ENCODE data around the gene ADGRG2. TPM values are rescaled to one million over a fixed set of nuclear protein-coding genes. Genes with fewer than 3 reads are reported as not detected.

ADGRG2 gene, protein sequence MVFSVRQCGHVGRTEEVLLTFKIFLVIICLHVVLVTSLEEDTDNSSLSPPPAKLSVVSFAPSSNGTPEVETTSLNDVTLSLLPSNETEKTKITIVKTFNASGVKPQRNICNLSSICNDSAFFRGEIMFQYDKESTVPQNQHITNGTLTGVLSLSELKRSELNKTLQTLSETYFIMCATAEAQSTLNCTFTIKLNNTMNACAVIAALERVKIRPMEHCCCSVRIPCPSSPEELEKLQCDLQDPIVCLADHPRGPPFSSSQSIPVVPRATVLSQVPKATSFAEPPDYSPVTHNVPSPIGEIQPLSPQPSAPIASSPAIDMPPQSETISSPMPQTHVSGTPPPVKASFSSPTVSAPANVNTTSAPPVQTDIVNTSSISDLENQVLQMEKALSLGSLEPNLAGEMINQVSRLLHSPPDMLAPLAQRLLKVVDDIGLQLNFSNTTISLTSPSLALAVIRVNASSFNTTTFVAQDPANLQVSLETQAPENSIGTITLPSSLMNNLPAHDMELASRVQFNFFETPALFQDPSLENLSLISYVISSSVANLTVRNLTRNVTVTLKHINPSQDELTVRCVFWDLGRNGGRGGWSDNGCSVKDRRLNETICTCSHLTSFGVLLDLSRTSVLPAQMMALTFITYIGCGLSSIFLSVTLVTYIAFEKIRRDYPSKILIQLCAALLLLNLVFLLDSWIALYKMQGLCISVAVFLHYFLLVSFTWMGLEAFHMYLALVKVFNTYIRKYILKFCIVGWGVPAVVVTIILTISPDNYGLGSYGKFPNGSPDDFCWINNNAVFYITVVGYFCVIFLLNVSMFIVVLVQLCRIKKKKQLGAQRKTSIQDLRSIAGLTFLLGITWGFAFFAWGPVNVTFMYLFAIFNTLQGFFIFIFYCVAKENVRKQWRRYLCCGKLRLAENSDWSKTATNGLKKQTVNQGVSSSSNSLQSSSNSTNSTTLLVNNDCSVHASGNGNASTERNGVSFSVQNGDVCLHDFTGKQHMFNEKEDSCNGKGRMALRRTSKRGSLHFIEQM
- total RNA-seq, result under 0.01 TPM in 1 of 2 replicates, not detected in the other

DNA sequence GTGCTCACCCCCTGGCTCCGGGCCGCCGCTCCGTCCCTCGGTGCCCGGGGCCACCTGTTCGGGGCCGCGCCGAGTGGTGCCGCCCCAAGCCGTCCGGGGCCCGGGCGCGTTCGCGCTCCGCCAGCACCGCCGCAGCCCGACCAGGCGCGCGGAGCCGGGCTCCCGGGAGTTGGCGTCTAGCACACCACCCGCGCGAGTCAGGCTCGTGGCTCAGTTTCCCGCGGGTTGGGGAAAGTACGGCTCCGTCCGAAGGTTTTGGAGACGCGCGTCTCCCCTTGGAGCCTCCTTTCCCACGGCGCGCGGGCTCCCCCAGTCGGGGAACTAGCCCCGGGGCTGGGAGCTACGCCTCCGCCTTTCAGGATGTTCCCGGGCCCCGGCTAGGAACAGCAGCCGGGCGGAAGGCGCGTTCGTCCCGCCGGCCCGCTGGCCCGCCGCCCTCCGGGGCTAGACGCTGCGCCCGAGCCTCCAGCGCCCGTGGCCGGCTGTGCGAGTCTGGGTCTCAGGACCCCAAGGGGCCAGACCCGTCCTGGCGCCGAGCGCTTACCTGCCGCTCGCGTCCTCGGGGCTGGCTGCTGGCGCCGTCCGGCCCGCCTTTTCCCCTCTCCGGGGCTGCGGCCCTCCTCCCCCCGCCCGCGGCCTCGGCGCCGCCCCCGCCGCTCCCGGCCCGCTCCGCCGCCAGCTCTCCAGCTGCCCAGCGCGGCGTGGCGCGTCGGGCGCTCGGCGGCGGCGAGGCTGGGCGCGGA, at the start of gene ADGRG2:
Gene ADGRG2 (minus strand): TSS at position 571 of the 743 bp plus-strand sequence. CDS start 53,634 bp downstream, outside the sequence.

DNA sequence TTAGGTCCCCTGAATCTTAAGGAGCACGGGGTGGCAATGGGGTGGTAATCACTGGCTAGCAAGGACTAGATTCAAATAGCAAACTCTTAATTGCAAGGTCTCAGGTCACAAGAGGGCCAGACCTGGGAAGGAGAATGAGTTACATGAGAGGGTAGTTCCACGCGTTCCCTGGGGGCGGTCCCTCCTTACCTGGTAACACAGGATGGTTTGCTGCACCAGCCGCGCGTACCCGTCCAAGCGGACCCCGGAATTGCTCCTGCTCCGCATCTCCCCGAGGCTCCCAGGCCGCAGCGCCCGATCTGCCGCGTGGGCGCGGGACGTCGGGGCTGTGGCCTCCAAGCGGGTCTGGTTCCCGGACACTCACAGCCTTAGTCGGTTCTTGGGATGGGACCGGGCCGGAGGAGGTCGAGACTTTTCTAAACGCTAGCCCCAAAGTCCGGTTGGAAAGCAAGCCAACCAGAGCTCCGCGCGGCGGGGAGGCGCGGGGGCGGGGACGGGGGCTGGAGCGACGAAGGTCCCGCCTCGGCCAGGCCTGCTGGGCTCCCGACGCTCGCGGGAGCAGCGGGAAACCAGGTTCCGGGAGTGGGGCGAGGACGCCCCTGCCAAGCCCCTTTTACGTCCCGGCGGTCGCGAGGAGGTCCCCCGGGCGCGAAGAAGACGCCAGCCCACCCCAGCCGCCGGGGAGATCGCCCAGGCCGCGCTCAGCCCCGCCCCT, 138.4 kb downstream of the ADGRG2 start, which contains the start of gene PHKA2:
Gene PHKA2 (minus strand): TSS at position 449 of the 715 bp plus-strand sequence. CDS start 182 bp downstream, at position 267.

Other genes with a start within 250 kb of the ADGRG2 start
- 11.0 and 12.0 TPM in 2 replicates for gene PHKA2, start 138.4 kb downstream of the ADGRG2 start, total RNA-seq
- 81.0 and 90.2 TPM in 2 replicates for gene PDHA1, start 221.5 kb upstream of the ADGRG2 start, total RNA-seq

Data from uterine smooth muscle cell (primary cell).